ENCODE measurements around the gene SCAF4.

DNA sequence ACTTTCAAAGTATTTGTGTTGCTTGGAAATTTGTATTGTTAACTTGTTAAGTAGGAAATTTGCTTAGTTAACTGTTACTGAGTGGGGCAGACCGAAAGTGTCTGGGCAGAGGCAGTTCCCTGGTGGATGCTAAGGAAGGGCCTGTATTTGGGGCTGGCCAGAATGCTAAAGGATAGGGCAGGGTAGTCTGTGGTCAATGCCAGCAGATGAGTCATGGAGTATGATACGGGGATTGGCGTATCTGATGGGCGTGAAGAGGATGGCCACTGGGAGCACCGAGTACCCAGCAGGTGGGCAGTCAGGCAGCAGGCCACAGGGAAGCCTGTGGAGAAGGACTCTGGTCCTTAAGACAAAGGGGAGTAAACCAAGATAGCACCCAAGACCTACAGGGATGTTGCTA is 46.6 kb upstream of the SCAF4 start:
- TF ChIP-seq CTCF (conservative IDR thresholded peaks at IDR 0.05 in 1 of 2, IDR thresholded peaks at IDR 0.05 in 1 of 2; ENCODE audit: extremely low read depth in 1 of 2, insufficient read depth in 1 of 2, low read depth in 1 of 2, low read length in 2 of 2), result no peak
- TF ChIP-seq EZH2 (IDR thresholded peaks at IDR 0.05; ENCODE audit: borderline replicate concordance, low read length), result no peak
